Stimulated activated CD4-positive, alpha-beta T cell treated with anti-CD3 and anti-CD28 coated beads, Interleukin-4, amount 100 ng/mL, for 1 hour (primary cell): ENCODE data around the gene OPCML.

Experiments used
- DNase-seq: peaks from one replicate; pipeline ENCODE4 v3.0.0-alpha.2; 2020

The OPCML gene

DNA sequence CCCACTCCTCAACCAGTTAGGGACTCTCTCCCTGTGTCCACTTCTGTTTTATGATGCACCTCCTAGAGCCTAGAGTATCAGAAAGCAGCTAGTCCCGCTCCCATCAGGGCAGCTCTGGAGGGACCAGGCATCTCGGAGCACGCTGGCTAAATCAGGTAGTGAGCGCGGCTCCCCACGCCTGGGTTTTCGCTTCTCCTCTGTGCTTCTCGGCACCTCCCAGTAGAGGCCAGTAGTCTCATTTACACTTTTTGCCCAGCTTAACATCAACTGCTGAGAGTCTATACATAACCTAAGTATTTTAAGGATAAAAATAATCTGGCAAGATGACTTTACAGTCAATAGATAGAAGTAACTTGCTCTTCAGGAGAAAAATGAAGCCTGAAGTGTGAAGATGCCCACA, 473.8 kb downstream of the OPCML start:
- DNase-seq: no peak

DNA sequence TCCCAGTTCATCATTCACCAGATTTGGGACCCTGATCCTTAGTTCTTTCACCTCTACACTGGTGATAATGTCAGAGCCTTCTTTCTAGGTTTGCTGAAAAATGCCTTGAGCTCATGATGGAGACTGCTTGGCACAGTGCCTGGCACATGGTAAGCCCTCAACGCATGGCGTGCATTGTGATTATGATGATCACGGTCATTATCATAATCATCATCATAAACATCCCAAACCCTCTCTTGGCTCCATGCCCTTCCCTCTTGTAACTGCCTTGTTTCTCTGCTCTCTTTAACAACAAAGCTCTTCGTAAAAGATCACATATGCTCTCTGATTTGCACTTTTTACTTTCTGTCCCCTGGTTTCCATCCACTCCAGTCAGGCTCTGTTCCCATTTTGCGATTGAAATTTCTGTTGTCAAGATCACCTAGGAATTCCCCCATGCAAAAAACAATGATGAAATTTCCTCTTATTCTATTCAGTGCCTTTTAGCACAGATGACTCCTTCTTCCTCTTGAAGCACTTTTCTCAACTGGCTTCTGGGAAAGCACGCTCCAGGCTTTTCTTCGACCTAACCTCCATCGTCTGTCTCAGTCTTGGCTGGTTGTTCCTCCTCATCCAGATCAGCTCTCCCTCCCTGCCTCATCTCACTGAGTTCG, 479.1 kb downstream of the OPCML start:
- DNase-seq: no peak

- DNase-seq: no peak
These were observed 479.8 kb downstream of the OPCML start for GRCh38 chr11:133052537-133052936.

DNA sequence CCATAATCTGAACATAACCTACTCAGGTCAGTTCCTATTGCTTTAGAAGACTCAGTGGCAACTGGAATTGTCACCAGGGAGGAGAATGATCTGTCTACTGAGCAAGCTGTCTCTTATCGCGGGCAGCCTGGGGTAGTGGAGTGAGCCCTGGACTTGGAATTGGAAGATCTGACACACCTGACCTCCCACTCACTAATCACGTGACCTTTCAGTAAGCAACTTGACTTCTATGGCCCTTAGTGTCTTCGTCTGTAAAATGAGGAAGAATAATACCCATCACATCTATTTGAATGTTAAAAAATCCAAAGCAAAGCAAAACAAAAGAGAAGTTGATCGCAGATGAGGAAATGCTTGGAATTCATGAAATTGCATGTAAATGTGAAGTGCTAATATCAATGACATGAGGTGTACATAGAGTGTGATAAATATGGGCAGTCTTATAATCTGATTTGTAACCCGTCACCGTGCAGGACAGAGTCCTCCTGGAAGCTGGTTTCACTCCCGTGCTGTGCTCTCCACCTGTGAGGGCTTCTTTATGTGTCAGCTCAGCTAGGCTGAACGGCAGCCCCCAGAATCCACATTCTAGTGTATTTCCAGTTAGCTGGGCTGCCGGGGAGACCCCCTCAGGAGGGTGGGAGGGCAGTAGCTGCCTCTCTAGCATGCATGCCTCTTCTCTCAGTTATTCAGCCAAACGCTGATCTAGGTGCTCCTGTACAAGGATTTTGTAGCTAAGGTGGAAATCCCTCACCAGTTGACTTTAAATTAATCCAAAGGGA, 482.9 kb downstream of the OPCML start:
- DNase-seq: no peak

DNA sequence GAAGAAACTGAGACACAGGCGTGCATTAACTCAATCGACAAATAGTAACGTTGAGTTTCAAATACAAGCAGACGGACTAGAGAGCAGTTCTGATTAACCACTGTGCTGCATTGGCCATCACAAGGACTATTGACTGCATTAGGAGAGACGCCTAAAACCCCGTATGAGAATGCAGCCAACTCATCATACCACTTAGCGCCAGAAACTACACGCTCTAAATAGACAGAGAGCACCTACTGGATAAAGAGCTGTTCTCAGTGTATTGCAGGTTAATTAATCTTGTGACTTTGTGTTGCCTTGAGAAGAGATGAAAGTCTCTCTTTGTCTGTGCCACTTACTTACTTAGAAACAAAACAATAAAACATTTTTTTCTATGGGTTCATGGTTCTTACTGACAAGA, 484.0 kb downstream of the OPCML start:
- no peak for DNase-seq

DNA sequence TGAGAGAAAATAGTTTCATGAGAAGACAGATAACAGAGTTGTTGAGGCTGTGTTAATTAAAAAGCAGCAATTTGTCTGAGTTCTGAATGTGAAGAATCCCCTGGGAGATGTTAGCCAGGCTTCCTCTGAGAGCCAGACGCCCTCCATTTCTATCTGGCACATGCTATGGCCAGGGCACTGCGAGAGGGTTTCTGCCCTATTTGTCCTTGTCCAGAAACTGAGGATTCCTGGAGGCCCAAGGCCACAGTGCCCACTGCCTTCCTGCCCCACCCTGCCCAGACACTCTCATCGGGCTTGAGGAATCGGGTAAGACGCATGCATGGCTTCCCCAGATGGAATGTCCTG, 484.6 kb downstream of the OPCML start:
- no peak for DNase-seq

DNA sequence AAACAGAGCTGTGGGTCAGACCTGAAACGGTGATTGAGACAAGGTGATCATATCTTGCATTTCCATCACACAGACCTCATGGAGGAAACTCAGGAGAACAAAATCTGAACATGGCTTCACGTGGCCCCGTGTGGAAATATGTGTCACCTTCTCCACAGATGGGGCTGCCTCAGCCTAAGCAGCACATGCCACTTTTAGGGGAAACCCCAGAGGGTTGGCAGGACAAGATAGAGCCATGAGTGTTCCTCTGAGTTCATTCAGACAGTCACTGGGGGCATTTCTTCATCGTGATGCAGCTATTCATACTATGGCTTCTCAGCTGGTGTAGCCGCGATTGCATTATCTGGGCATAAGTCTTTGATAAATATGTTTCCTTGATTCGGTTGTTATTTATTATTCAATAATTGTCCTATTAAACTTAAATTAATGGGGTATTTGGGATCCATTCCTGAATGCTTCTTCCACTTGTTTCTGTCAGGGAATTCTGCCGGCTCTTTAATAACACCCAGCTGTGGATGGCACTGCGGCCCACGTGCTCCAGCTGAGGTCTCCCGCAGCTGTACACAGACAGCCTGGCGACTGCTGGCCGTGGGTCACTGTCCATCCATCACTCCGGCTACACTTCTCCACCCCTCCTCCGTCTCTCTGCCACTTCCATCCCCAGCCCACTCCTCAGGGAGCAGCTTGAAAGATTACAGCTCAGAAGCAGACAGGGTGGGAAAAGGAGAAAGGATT, 485.1 kb downstream of the OPCML start:
- DNase-seq: no peak

GRCh38 chr11:133046252-133046651, 486.0 kb downstream of the OPCML start:
- no peak for DNase-seq

- DNase-seq: no peak
These were observed 490.1 kb downstream of the OPCML start for GRCh38 chr11:133041928-133042882.

- DNase-seq: no peak
These were observed 491.1 kb downstream of the OPCML start for GRCh38 chr11:133041181-133041580.

DNA sequence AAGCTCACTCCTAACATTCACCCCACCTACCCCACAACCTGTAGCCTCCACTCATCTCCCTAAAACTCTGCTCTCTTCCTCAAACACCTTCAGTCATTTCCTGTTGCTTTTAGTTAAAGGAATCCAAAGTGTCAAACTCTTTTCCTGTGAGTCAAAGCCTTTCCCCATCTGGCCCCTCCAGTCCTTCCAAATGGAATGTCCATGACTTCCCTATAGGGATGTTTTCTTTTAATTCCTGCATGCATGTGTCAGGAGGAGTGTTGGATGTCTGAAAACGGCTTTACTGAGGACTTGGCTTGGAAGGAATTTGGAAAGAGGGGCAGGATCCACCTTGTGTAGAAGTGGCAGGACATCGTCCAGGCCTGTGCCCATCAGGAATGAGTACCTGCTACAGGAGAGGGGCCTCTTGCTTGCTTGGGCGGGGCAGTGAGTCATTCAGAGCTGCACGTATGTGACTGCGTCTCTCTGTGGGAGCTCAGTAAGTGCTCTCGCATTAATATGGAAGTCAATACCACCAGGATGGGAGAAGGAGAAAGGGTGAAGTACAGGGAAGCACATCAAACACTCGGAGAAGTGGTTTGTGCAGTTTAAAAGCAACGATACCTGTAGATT, 491.9 kb downstream of the OPCML start:
- no peak for DNase-seq

DNA sequence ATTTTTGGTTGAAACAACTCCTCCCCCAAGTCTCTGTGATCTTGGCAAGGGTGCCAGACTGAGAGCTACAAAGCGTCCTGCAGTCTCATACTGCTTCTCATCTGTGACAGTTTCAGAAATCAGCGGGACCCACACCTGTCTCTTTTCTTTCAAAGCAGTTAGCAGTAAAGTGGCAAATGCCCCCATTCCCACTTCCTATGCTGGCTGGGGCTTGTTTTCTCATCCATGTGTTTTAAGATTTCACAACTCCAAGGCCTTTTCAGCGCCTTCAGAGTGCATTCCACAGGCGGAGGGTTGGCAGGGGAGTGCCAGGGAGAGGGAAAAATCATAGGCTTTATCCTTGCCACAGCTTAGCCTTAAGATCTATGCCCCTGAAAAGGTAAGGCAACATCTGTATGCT, 493.5 kb downstream of the OPCML start:
- no peak for DNase-seq

- DNase-seq: no peak
These were observed 497.4 kb downstream of the OPCML start for GRCh38 chr11:133034929-133035328.

- no peak for DNase-seq
These were observed 503.2 kb downstream of the OPCML start for GRCh38 chr11:133029107-133029506.

DNA sequence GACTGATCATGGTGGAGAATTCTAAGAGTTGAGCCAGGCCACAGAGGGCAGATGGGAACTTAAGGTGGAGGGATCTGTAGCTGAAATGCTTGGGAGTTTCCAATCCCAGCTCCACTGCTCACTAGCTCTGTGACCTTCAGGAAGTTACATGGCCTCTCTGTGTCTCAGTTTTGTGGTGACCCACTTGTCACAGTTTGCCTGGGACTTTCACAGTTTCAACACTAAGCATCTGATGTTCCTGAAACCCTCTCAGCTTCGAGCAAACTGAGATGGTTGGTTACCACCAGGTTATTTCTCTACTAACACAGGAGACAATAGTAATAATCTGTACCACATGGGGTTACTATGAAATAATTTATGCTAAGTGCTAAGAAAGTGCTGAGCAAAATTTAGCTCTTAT, 505.3 kb downstream of the OPCML start:
- no peak for DNase-seq

DNA sequence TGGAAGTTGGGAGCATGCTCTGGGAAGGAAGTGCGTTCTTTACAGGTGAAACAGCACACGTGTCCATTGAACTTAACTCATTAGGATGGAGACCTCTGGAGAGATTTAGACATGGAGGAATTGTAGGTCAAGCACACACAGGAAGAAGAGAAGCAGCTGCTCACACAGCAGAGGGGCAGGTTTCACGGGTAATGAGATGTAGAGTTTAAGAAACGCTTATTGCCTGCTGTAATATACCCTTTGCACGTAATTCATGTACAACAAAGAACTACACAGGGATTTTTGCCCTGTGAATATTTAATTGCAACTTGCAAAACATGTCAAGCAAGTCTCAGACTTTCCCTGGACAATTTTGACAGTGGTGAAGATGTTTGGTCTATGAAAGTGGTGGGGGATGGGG, 508.0 kb downstream of the OPCML start:
- no peak for DNase-seq

DNA sequence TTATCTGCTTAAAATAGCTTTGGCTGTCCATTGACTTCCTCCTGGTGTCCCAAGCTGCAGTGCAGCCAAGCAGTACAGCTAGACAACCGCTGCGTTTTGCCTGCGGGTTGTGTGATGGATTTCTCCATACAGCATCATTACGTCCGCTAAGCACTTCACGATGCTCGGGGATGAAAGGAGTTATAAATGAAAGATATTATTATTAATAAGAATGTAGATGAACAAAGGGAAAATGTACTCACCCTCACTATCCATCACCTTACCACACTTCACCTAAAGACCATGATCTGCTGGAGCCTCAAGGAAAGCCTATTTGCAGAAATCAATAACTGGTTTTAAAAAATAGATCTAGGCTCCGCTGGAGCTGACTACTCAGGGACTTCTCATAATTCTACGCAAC, 509.1 kb downstream of the OPCML start:
- DNase-seq: no peak

- DNase-seq: no peak
These were observed 510.7 kb downstream of the OPCML start for GRCh38 chr11:133021553-133021952.

DNA sequence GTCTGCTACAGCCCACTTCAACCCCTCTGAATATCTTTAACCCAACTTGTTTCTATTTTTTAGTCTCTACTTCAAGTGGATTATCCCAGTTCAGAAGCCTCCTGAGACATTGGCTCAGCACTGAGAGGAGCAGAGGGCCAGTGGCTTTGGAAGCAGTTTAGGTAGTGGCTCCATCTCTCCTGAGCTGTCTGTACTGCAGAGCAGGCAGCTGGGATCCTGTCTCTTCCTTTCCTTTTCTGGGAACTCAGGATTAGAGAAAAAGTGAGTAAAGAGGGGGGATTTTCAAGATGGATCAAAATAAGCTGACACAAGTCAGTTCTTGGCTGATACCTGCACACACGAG, 512.0 kb downstream of the OPCML start:
- no peak for DNase-seq

- DNase-seq: no peak
These were observed 512.5 kb downstream of the OPCML start for GRCh38 chr11:133019545-133020371.

GRCh38 chr11:133015457-133015856, 516.8 kb downstream of the OPCML start:
- no peak for DNase-seq

GRCh38 chr11:133014337-133014736, 518.0 kb downstream of the OPCML start:
- no peak for DNase-seq
